Activated naive CD4-positive, alpha-beta T cell treated with anti-CD3 and anti-CD28 coated beads for 36 hours (primary cell): Measurements from ENCODE around the gene DLG2. TPM values are rescaled to one million over a fixed set of nuclear protein-coding genes. Genes with fewer than 3 reads are reported as not detected.

Source experiments
- CTCF ChIA-PET: fragments of 350-600 bp; sonication (Branson Sonifier 250); formaldehyde crosslinking; loops from one replicate; lab custom pipeline; 2021; ENCODE audit warnings: antibody characterized with exemption; lab: Charles Lee
- DNase-seq: peaks from one replicate; pipeline ENCODE4 v3.0.0-alpha.2; 2020
- H3K27ac Mint-ChIP-seq: one replicate; pipeline ENCODE4 v1.8.0; 2021; ENCODE audit warnings: mild to moderate bottlenecking, mixed read lengths
- H3K27me3 Mint-ChIP-seq: one replicate; pipeline ENCODE4 v1.8.0; 2021; ENCODE audit warnings: low read depth, mixed read lengths
- H3K36me3 Mint-ChIP-seq: one replicate; pipeline ENCODE4 v1.8.0; 2021; ENCODE audit warnings: low read depth, mixed read lengths
- H3K4me1 Mint-ChIP-seq: one replicate; pipeline ENCODE4 v1.8.0; 2021; ENCODE audit warnings: low read depth, mixed read lengths
- H3K4me3 Mint-ChIP-seq: one replicate; pipeline ENCODE4 v1.8.0; 2021; ENCODE audit warnings: mild to moderate bottlenecking, moderate library complexity, mixed read lengths
- H3K9me3 Mint-ChIP-seq: one replicate; pipeline ENCODE4 v1.8.0; 2021; ENCODE audit warnings: mixed read lengths
- intact Hi-C: fragments of 100-400 bp; cut with micrococcal nuclease; formaldehyde crosslinking; loops from one replicate; pipeline ENCODE4 v1.15.1; 2023
- total RNA-seq, 2 experiments: library from RNA; stranded (reverse); gene quantifications; one replicate each; pipeline ENCODE4 v1.2.3, GENCODE V29; 2021

DLG2 gene
- total RNA-seq, 2 experiments from 2014 or later = 3.3 to 4.6 TPM

- Mint-ChIP-seq H3K36me3 (no peaks in the 10 kb centered on the region), H3K27ac (no peak overlapping the region), H3K4me1 (peaks cover 8% of the 10 kb centered on the region), H3K9me3 (no peaks in the 10 kb centered on the region), H3K4me3 (peak overlapping the region; percentile 45), H3K27me3 (peaks cover 9% of the 10 kb centered on the region)
- peak; percentile 49 for DNase-seq
- intact Hi-C loops = loop anchor here (1.0 to 10.0 kb wide), 7 partner anchors 96 to 1039 kb away; partner anchors contain the start of genes DDIAS and PRCP
- CTCF ChIA-PET = interaction anchor here (0.5 to 1.6 kb wide), 6 partner anchors 8 to 437 kb away, joined by 3 to 11 read pairs (median 3); no protein-coding TSS in a partner anchor
Measured at GRCh38 chr11:83723999-83724398, 1903.1 kb downstream of the DLG2 start.

- Mint-ChIP-seq H3K27me3 (peaks cover 9% of the 10 kb centered on the region), H3K27ac (no peak overlapping the region), H3K9me3 (no peaks in the 10 kb centered on the region), H3K4me3 (no peak overlapping the region), H3K36me3 (no peaks in the 10 kb centered on the region), H3K4me1 (peaks cover 8% of the 10 kb centered on the region)
- CTCF ChIA-PET = interaction anchor here (0.7 to 0.8 kb wide), 2 partner anchors 94 to 487 kb away, joined by 3 read pairs; no protein-coding TSS in a partner anchor
- intact Hi-C loops = loop anchor here (10.0 kb wide), 3 partner anchors 618 to 1038 kb away; partner anchors contain the start of genes DDIAS and PRCP
- no peak for DNase-seq
Measured at GRCh38 chr11:83722392-83723119, 1904.6 kb downstream of the DLG2 start.

- no peak overlapping the region for H3K27ac Mint-ChIP-seq
- no peak for DNase-seq
- no peaks in the 10 kb centered on the region for H3K9me3 Mint-ChIP-seq
- CTCF ChIA-PET = interaction anchor here (0.6 kb wide), 1 partner anchor 1612 kb away, joined by 5 read pairs; no protein-coding TSS in a partner anchor
- intact Hi-C loops = loop anchor here (10.0 kb wide), 3 partner anchors 616 to 1036 kb away; partner anchors contain the start of genes DDIAS and PRCP
- H3K36me3 Mint-ChIP-seq = no peaks in the 10 kb centered on the region
- no peak overlapping the region for H3K4me3 Mint-ChIP-seq
- H3K4me1 Mint-ChIP-seq = peaks cover 8% of the 10 kb centered on the region
- H3K27me3 Mint-ChIP-seq = peaks cover 9% of the 10 kb centered on the region
Measured at GRCh38 chr11:83721263-83721662, 1905.9 kb downstream of the DLG2 start.

- peaks cover 8% of the 10 kb centered on the region for H3K4me1 Mint-ChIP-seq
- CTCF ChIA-PET = interaction anchor here (0.6 kb wide), 1 partner anchor 1613 kb away, joined by 5 read pairs; no protein-coding TSS in a partner anchor
- no peaks in the 10 kb centered on the region for H3K9me3 Mint-ChIP-seq
- H3K27me3 Mint-ChIP-seq = peaks cover 7% of the 10 kb centered on the region
- intact Hi-C loops = loop anchor here (10.0 kb wide), 3 partner anchors 616 to 1036 kb away; partner anchors contain the start of genes DDIAS and PRCP
- no peaks in the 10 kb centered on the region for H3K36me3 Mint-ChIP-seq
- H3K4me3 Mint-ChIP-seq = no peak overlapping the region
- no peak overlapping the region for H3K27ac Mint-ChIP-seq
- no peak for DNase-seq
Measured at GRCh38 chr11:83720675-83721074, 1906.5 kb downstream of the DLG2 start.

- no peak overlapping the region for H3K4me3 Mint-ChIP-seq
- no peak overlapping the region for H3K27ac Mint-ChIP-seq
- no peaks in the 10 kb centered on the region for H3K9me3 Mint-ChIP-seq
- CTCF ChIA-PET = interaction anchor here (0.6 to 1.6 kb wide), 2 partner anchors 12 to 1554 kb away, joined by 4 to 5 read pairs; no protein-coding TSS in a partner anchor
- intact Hi-C loops = no loop called here
- H3K36me3 Mint-ChIP-seq = no peaks in the 10 kb centered on the region
- H3K4me1 Mint-ChIP-seq = no peaks in the 10 kb centered on the region
- H3K27me3 Mint-ChIP-seq = no peaks in the 10 kb centered on the region
- DNase-seq = no peak
Measured at GRCh38 chr11:83717537-83717936, 1909.6 kb downstream of the DLG2 start.

GRCh38 chr11:83715927-83716535 lies 1911.1 kb downstream of the DLG2 start:
- intact Hi-C loops = no loop called here
- Mint-ChIP-seq H3K27ac (no peak overlapping the region), H3K9me3 (no peaks in the 10 kb centered on the region), H3K36me3 (no peaks in the 10 kb centered on the region), H3K27me3 (peaks cover 2% of the 10 kb centered on the region), H3K4me3 (no peak overlapping the region), H3K4me1 (no peaks in the 10 kb centered on the region)
- no peak for DNase-seq
- CTCF ChIA-PET = interaction anchor here (1.6 kb wide), 1 partner anchor 10 kb away, joined by 5 read pairs; no protein-coding TSS in a partner anchor

GRCh38 chr11:83713708-83714107 lies 1913.4 kb downstream of the DLG2 start:
- H3K27ac Mint-ChIP-seq = no peak overlapping the region
- peaks cover 2% of the 10 kb centered on the region for H3K27me3 Mint-ChIP-seq
- intact Hi-C loops = no loop called here
- CTCF ChIA-PET = no interaction called here
- H3K4me3 Mint-ChIP-seq = no peak overlapping the region
- no peaks in the 10 kb centered on the region for H3K36me3 Mint-ChIP-seq
- H3K9me3 Mint-ChIP-seq = no peaks in the 10 kb centered on the region
- no peaks in the 10 kb centered on the region for H3K4me1 Mint-ChIP-seq
- no peak for DNase-seq

GRCh38 chr11:83711106-83711527 lies 1916.0 kb downstream of the DLG2 start:
- Mint-ChIP-seq H3K27ac (no peak overlapping the region), H3K36me3 (no peaks in the 10 kb centered on the region), H3K27me3 (peaks cover 2% of the 10 kb centered on the region), H3K4me1 (no peaks in the 10 kb centered on the region), H3K9me3 (no peaks in the 10 kb centered on the region), H3K4me3 (no peak overlapping the region)
- intact Hi-C loops = no loop called here
- CTCF ChIA-PET = interaction anchor here (0.7 kb wide), 1 partner anchor 14 kb away, joined by 3 read pairs; no protein-coding TSS in a partner anchor
- DNase-seq = no peak

GRCh38 chr11:83709434-83709833 lies 1917.7 kb downstream of the DLG2 start:
- DNase-seq = no peak
- Mint-ChIP-seq H3K9me3 (no peaks in the 10 kb centered on the region), H3K4me3 (no peak overlapping the region)

GRCh38 chr11:83706566-83706965 lies 1920.6 kb downstream of the DLG2 start:
- intact Hi-C loops = no loop called here
- H3K36me3 Mint-ChIP-seq = no peaks in the 10 kb centered on the region
- CTCF ChIA-PET = interaction anchor here (2.2 kb wide), 1 partner anchor 10 kb away, joined by 5 read pairs; no protein-coding TSS in a partner anchor
- H3K4me1 Mint-ChIP-seq = no peaks in the 10 kb centered on the region
- no peak overlapping the region for H3K4me3 Mint-ChIP-seq
- no peak overlapping the region for H3K27ac Mint-ChIP-seq
- no peak for DNase-seq
- no peaks in the 10 kb centered on the region for H3K9me3 Mint-ChIP-seq
- H3K27me3 Mint-ChIP-seq = peaks cover 2% of the 10 kb centered on the region

More at GRCh38 chr11:83709434-83709833, 1917.7 kb downstream of the DLG2 start:
- no peaks in the 10 kb centered on the region for H3K4me1 Mint-ChIP-seq
- intact Hi-C loops = no loop called here
- H3K27me3 Mint-ChIP-seq = peaks cover 2% of the 10 kb centered on the region
- CTCF ChIA-PET = no interaction called here
- no peak overlapping the region for H3K27ac Mint-ChIP-seq
- H3K36me3 Mint-ChIP-seq = no peaks in the 10 kb centered on the region

GRCh38 chr11:83702796-83703195 lies 1924.3 kb downstream of the DLG2 start:
- intact Hi-C loops = no loop called here
- Mint-ChIP-seq H3K36me3 (no peaks in the 10 kb centered on the region), H3K27ac (no peak overlapping the region), H3K27me3 (peaks cover 2% of the 10 kb centered on the region), H3K4me3 (no peak overlapping the region), H3K4me1 (no peaks in the 10 kb centered on the region), H3K9me3 (no peaks in the 10 kb centered on the region)
- CTCF ChIA-PET = no interaction called here
- DNase-seq = no peak

- Mint-ChIP-seq H3K4me3 (no peak overlapping the region), H3K27me3 (peaks cover 4% of the 10 kb centered on the region), H3K4me1 (no peaks in the 10 kb centered on the region), H3K27ac (no peak overlapping the region), H3K36me3 (no peaks in the 10 kb centered on the region), H3K9me3 (peaks cover 2% of the 10 kb centered on the region)
- intact Hi-C loops = no loop called here
- CTCF ChIA-PET = interaction anchor here (0.6 kb wide), 1 partner anchor 22 kb away, joined by 3 read pairs; no protein-coding TSS in a partner anchor
- no peak for DNase-seq
Measured at GRCh38 chr11:83697518-83697917, 1929.6 kb downstream of the DLG2 start.
